GM23338 (cell line): ENCODE results near the gene ATP5MC2. TPM values are rescaled to one million over a fixed set of nuclear protein-coding genes. Genes with fewer than 3 reads are reported as not detected.

ENCODE experiments used
- ATAC-seq: fragments of 200-7000 bp; cut with Tn5 transposase; 3 replicates; pipeline ENCODE4 v1.9.1; 2020
- DNase-seq: peaks from one replicate; pipeline ENCODE4 v3.0.0-alpha.2; 2015; ENCODE audit warnings: low spot score
- H2AFZ ChIP-seq: fragments of 200-600 bp; sonication (generic); 2 replicates; pipeline ENCODE4 v1.8.0; 2016; ENCODE audit warnings: antibody characterized with exemption, mild to moderate bottlenecking, moderate library complexity
- H3F3A ChIP-seq: fragments of 200-600 bp; sonication (generic); replicated peaks from 2 replicates; pipeline ENCODE4 v1.8.0; 2017; ENCODE audit warnings: antibody characterized with exemption, mixed run types, low read depth
- H3K27ac ChIP-seq: fragments of 200-600 bp; sonication (generic); 2 replicates; pipeline ENCODE4 v1.6.1; 2016; ENCODE audit warnings: low read depth
- H3K27me3 ChIP-seq: fragments of 200-600 bp; sonication (generic); 2 replicates; pipeline ENCODE4 v1.8.0; 2016; ENCODE audit warnings: mild to moderate bottlenecking, mixed run types, moderate library complexity; ENCODE audit not compliant: insufficient read depth
- H3K36me3 ChIP-seq: fragments of 200-600 bp; sonication (generic); 2 replicates; pipeline ENCODE4 v1.8.0; 2016; ENCODE audit warnings: mild to moderate bottlenecking; ENCODE audit not compliant: insufficient read depth
- H3K4me1 ChIP-seq: fragments of 200-600 bp; sonication (generic); 2 replicates; pipeline ENCODE4 v1.8.0; 2016; ENCODE audit warnings: mild to moderate bottlenecking, moderate library complexity; ENCODE audit not compliant: insufficient read depth
- H3K4me2 ChIP-seq: fragments of 200-600 bp; sonication (generic); 2 replicates; pipeline ENCODE4 v1.7.1; 2017; ENCODE audit warnings: mixed run types
- H3K4me3 ChIP-seq: fragments of 200-600 bp; sonication (generic); 2 replicates; pipeline ENCODE4 v1.6.1; 2016; ENCODE audit warnings: mixed run types
- H3K79me2 ChIP-seq: fragments of 200-600 bp; sonication (generic); replicated peaks from 2 replicates; pipeline ENCODE4 v1.8.0; 2017; ENCODE audit warnings: mild to moderate bottlenecking; ENCODE audit not compliant: insufficient read depth
- H3K9me2 ChIP-seq: fragments of 200-600 bp; sonication (generic); 2 replicates; pipeline ENCODE4 v1.8.0; 2017; ENCODE audit not compliant: insufficient read depth
- H4K20me1 ChIP-seq: fragments of 200-600 bp; sonication (generic); replicated peaks from 2 replicates; pipeline ENCODE4 v1.8.0; 2017; ENCODE audit warnings: mild to moderate bottlenecking; ENCODE audit not compliant: insufficient read depth
- H3K27ac Mint-ChIP-seq: 2 replicates; pipeline ENCODE4 v1.8.0; 2020; ENCODE audit warnings: inconsistent platforms, mild to moderate bottlenecking, moderate library complexity, mixed read lengths
- H3K27me3 Mint-ChIP-seq: 3 replicates; pipeline ENCODE4 v1.8.0; 2022; ENCODE audit warnings: low read depth, mild to moderate bottlenecking, moderate library complexity, mixed read lengths, inconsistent platforms; ENCODE audit not compliant: insufficient read depth, poor library complexity
- H3K36me3 Mint-ChIP-seq: 3 replicates; pipeline ENCODE4 v1.8.0; 2021; ENCODE audit warnings: low read depth, mild to moderate bottlenecking, inconsistent platforms, moderate library complexity, mixed read lengths
- H3K4me1 Mint-ChIP-seq: 3 replicates; pipeline ENCODE4 v1.8.0; 2020; ENCODE audit warnings: mild to moderate bottlenecking, inconsistent platforms, mixed read lengths
- H3K4me3 Mint-ChIP-seq: 3 replicates; pipeline ENCODE4 v1.8.0; 2021; ENCODE audit warnings: moderate library complexity, mild to moderate bottlenecking, inconsistent platforms, mixed read lengths
- H3K9me3 Mint-ChIP-seq: 3 replicates; pipeline ENCODE4 v1.8.0; 2020; ENCODE audit warnings: moderate library complexity, mild to moderate bottlenecking, inconsistent platforms, mixed read lengths
- CREB1 ChIP-seq: fragments of 250-450 bp; sonication (Bioruptor Pico); IDR thresholded peaks from 2 replicates; pipeline ENCODE4 v1.5.0; 2020; ENCODE audit warnings: low read depth, mild to moderate bottlenecking, moderate library complexity
- EZH2phosphoT487 ChIP-seq: fragments of 200-600 bp; sonication (generic); IDR thresholded peaks from one replicate; pipeline ENCODE4 v1.8.1; 2018; ENCODE audit warnings: antibody characterized with exemption; ENCODE audit not compliant: unreplicated experiment
- NANOG ChIP-seq: IDR thresholded peaks from 2 replicates; pipeline ENCODE4 v1.6.1; 2016; ENCODE audit warnings: antibody characterized with exemption, borderline replicate concordance
- POLR2AphosphoS5 ChIP-seq: IDR thresholded peaks from 2 replicates; pipeline ENCODE4 v1.6.1; 2016; ENCODE audit warnings: antibody characterized with exemption, low read depth
- long read RNA-seq: library from polyadenylated mRNA; unstranded; transcript quantifications from one replicate; pipeline ENCODE4 v2.0.0, GENCODE V29; 2020; ENCODE audit not compliant: unreplicated experiment
- polyA plus RNA-seq: library from polyadenylated mRNA; unstranded; fragments of >200 nt; fragmentation: Nextera tagmentation; extraction: Ambion mirVana; gene quantifications from 2 replicates; pipeline ENCODE4 v1.2.1, GENCODE V29; 2016
- total RNA-seq: library from RNA; depleted of rRNA; stranded (reverse); fragments of >200 nt; shearing (Covaris generic); gene quantifications from 2 replicates; pipeline ENCODE4 v1.2.3, GENCODE V29; 2014; rRNA removed
- TF ChIP-seq, protein P1 (sequence below): fragments of 250-450 bp; sonication (Bioruptor Pico); IDR thresholded peaks from 2 replicates; pipeline ENCODE4 v1.5.0; 2020; ENCODE audit warnings: mild to moderate bottlenecking, moderate library complexity
- TF ChIP-seq, protein P2 (sequence below): IDR thresholded peaks from 2 replicates; pipeline ENCODE4 v1.6.1; 2016; ENCODE audit warnings: antibody characterized with exemption
- TF ChIP-seq, protein P3 (sequence below), 2 experiments: fragments of 200-600 bp in 1 of 2; sonication (generic) in 1 of 2; conservative IDR thresholded peaks; 2 replicates each; pipeline versions ENCODE4 v1.5.1 to v1.6.1; 2016 to 2017; ENCODE audit warnings: antibody characterized with exemption in 2 of 2, low read depth in 2 of 2, mild to moderate bottlenecking in 2 of 2, moderate library complexity in 1 of 2

The ATP5MC2 gene
- total RNA-seq (362 and 393 TPM in 2 replicates), polyA plus RNA-seq (815 and 821 TPM in 2 replicates)
- long read RNA-seq, transcript ATP5MC2-202 (5 exons, 878 nt) = major isoform, 254 of 378 reads
- long read RNA-seq, transcript ATP5MC2-203 (4 exons, 1,976 nt) = minor isoform, 104 of 378 reads
- long read RNA-seq, partial matches to known transcripts = 4 of 378 reads
- long read RNA-seq, other reads (novel, unspliced or antisense) = 14 of 378 reads

DNA sequence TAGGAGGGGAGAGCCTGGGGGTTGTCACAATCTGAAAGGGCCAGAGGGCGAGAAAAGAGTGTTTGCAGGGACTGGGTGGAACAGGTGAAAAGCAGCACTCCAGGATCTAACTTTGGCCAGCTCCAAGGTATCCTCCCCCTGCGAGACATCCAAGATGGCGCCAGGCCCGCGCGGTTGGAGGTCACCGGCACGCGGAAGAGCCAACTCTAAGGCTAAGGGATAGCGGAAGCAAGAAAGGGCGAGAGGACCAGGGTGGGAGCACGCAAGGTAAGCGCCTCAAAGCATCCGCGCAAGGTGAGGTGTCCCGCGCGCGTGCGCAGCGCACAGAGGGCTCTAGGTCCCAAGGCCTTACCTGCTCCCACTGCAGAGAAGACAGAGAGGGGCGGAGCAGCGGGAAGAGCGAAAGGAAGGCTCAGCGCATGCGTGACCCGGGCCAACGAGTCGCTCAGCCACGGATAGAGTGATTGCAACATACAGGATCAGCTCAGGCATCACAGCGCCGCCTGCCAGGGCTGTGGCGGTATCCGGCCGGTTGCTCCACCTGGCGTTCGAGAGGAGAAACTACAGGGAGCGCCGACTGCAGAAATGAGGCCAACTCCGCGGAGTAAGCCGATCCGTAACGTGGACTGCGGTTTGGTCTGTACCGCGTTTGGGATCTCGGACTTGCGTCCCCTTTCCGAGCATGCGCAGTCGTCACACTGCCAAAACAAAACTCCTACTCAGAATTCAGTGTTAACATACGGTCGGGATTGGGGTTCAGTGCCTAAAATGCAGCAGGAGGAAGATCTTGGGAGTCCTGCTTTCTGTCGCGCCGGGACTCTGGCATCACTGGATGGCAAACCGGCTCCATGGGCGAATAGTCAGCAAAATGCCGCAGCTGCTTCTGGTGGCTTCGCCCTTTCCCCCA, at the start of gene ATP5MC2:
TSS of gene ATP5MC2 (minus strand) at position 383 of the 907 bp plus-strand sequence. CDS start 3,469 bp downstream, outside the sequence.
- Mint-ChIP-seq H3K9me3 (no peaks in the 10 kb centered on the region), H3K27ac (peak within 1 kb of the TSS; percentile 98), H3K4me1 (peaks cover 29% of the 10 kb centered on the region), H3K27me3 (peaks cover 12% of the 10 kb centered on the region), H3K4me3 (peak within 1 kb of the TSS; percentile 92), H3K36me3 (peaks cover 41% of the 10 kb centered on the region)
- ATAC-seq (peak; percentile 86), DNase-seq (peak; percentile 98)
- peaks cover 18% of the 10 kb centered on the region; the same call in 1 of the 2 replicates for H4K20me1 ChIP-seq
- peak within 1 kb of the TSS; percentile 97 for H3K27ac ChIP-seq
- no peaks in the 10 kb centered on the region for H3K9me2 ChIP-seq
- H3K4me2 ChIP-seq = peak within 1 kb of the TSS; percentile 99
- peak within 1 kb of the TSS; percentile 95 for H3K4me3 ChIP-seq
- peaks cover 39% of the 10 kb centered on the region for H3K79me2 ChIP-seq
- H3K27me3 ChIP-seq = no peaks in the 10 kb centered on the region
- peaks cover 17% of the 10 kb centered on the region; the same call in 1 of the 2 replicates for H3F3A ChIP-seq
- TF ChIP-seq POLR2AphosphoS5 = peak; percentile 91
- TF ChIP-seq, protein P1, sequence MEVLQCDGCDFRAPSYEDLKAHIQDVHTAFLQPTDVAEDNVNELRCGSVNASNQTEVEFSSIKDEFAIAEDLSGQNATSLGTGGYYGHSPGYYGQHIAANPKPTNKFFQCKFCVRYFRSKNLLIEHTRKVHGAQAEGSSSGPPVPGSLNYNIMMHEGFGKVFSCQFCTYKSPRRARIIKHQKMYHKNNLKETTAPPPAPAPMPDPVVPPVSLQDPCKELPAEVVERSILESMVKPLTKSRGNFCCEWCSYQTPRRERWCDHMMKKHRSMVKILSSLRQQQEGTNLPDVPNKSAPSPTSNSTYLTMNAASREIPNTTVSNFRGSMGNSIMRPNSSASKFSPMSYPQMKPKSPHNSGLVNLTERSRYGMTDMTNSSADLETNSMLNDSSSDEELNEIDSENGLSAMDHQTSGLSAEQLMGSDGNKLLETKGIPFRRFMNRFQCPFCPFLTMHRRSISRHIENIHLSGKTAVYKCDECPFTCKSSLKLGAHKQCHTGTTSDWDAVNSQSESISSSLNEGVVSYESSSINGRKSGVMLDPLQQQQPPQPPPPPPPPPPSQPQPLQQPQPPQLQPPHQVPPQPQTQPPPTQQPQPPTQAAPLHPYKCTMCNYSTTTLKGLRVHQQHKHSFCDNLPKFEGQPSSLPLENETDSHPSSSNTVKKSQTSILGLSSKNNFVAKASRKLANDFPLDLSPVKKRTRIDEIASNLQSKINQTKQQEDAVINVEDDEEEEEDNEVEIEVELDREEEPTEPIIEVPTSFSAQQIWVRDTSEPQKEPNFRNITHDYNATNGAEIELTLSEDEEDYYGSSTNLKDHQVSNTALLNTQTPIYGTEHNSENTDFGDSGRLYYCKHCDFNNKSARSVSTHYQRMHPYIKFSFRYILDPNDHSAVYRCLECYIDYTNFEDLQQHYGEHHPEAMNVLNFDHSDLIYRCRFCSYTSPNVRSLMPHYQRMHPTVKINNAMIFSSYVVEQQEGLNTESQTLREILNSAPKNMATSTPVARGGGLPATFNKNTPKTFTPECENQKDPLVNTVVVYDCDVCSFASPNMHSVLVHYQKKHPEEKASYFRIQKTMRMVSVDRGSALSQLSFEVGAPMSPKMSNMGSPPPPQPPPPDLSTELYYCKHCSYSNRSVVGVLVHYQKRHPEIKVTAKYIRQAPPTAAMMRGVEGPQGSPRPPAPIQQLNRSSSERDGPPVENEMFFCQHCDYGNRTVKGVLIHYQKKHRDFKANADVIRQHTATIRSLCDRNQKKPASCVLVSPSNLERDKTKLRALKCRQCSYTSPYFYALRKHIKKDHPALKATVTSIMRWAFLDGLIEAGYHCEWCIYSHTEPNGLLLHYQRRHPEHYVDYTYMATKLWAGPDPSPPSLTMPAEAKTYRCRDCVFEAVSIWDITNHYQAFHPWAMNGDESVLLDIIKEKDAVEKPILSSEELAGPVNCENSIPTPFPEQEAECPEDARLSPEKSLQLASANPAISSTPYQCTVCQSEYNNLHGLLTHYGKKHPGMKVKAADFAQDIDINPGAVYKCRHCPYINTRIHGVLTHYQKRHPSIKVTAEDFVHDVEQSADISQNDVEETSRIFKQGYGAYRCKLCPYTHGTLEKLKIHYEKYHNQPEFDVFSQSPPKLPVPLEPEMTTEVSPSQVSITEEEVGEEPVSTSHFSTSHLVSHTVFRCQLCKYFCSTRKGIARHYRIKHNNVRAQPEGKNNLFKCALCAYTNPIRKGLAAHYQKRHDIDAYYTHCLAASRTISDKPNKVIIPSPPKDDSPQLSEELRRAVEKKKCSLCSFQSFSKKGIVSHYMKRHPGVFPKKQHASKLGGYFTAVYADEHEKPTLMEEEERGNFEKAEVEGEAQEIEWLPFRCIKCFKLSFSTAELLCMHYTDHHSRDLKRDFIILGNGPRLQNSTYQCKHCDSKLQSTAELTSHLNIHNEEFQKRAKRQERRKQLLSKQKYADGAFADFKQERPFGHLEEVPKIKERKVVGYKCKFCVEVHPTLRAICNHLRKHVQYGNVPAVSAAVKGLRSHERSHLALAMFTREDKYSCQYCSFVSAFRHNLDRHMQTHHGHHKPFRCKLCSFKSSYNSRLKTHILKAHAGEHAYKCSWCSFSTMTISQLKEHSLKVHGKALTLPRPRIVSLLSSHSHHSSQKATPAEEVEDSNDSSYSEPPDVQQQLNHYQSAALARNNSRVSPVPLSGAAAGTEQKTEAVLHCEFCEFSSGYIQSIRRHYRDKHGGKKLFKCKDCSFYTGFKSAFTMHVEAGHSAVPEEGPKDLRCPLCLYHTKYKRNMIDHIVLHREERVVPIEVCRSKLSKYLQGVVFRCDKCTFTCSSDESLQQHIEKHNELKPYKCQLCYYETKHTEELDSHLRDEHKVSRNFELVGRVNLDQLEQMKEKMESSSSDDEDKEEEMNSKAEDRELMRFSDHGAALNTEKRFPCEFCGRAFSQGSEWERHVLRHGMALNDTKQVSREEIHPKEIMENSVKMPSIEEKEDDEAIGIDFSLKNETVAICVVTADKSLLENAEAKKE (CRISPR knock-in tag) = no peak
- TF ChIP-seq EZH2phosphoT487 = no peak
- TF ChIP-seq, protein P2, sequence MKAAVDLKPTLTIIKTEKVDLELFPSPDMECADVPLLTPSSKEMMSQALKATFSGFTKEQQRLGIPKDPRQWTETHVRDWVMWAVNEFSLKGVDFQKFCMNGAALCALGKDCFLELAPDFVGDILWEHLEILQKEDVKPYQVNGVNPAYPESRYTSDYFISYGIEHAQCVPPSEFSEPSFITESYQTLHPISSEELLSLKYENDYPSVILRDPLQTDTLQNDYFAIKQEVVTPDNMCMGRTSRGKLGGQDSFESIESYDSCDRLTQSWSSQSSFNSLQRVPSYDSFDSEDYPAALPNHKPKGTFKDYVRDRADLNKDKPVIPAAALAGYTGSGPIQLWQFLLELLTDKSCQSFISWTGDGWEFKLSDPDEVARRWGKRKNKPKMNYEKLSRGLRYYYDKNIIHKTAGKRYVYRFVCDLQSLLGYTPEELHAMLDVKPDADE = no peak
- peak; percentile 76; the same call in 1 of the 2 replicates for TF ChIP-seq CREB1
- TF ChIP-seq NANOG = no peak
- TF ChIP-seq, protein P3, sequence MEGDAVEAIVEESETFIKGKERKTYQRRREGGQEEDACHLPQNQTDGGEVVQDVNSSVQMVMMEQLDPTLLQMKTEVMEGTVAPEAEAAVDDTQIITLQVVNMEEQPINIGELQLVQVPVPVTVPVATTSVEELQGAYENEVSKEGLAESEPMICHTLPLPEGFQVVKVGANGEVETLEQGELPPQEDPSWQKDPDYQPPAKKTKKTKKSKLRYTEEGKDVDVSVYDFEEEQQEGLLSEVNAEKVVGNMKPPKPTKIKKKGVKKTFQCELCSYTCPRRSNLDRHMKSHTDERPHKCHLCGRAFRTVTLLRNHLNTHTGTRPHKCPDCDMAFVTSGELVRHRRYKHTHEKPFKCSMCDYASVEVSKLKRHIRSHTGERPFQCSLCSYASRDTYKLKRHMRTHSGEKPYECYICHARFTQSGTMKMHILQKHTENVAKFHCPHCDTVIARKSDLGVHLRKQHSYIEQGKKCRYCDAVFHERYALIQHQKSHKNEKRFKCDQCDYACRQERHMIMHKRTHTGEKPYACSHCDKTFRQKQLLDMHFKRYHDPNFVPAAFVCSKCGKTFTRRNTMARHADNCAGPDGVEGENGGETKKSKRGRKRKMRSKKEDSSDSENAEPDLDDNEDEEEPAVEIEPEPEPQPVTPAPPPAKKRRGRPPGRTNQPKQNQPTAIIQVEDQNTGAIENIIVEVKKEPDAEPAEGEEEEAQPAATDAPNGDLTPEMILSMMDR (conservative IDR thresholded peaks at IDR 0.05; ENCODE audit: low read depth in 2 of 2) = peak; percentile 96 to 100
- H2AFZ ChIP-seq = peak within 1 kb of the TSS; percentile 97
- peaks cover 29% of the 10 kb centered on the region for H3K36me3 ChIP-seq
- H3K4me1 ChIP-seq = peaks cover 31% of the 10 kb centered on the region
